ENCODE results near the gene ERGIC2.
"Not testable (repeated sequence)": the region's sequence is repeated elsewhere in the genome, so short reads cannot be mapped to it uniquely, and the experiment has no call there.

ERGIC2 gene

DNA sequence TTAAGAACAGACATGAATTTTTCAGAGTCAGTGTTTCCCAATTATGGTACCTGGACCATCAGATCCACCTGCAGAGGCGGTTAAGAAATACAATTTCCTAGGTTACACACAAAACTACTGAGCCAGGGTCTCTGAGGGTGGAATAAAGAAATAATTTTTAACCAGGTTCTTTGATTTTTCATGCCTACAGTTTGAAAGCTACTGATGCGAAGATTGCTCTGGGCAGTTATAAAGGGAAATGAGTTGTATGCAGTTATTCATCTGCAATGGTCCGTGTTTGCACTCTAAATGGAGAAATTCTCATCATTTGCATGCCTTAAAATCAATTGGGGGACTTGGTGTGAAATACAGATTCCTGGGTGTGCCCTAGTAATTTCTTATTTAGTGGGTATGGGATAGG is 89.7 kb downstream of the ERGIC2 start:
- no peak for DNase-seq

- DNase-seq: not testable (repeated sequence)
These were observed 90.5 kb downstream of the ERGIC2 start for GRCh38 chr12:29290475-29290874.

DNA sequence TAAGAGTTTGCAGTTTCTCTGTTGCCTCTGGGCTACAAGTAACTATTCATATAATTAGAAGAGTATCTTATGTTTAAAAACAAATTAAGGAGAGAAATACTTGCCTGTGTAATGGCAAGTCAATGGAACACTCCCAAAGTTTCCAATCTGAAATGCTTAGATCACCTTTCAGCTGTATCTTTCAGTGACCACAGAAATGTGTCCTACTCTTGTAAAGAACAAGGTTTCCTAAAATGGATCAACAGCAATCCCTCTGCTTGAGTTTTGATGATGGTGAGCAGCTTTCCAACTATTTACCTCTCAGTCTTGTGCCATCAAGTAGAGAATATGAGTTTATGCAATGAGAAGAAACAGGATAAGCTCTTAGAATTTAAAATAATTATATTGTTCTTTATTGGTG is 92.9 kb downstream of the ERGIC2 start:
- no peak for DNase-seq

DNA sequence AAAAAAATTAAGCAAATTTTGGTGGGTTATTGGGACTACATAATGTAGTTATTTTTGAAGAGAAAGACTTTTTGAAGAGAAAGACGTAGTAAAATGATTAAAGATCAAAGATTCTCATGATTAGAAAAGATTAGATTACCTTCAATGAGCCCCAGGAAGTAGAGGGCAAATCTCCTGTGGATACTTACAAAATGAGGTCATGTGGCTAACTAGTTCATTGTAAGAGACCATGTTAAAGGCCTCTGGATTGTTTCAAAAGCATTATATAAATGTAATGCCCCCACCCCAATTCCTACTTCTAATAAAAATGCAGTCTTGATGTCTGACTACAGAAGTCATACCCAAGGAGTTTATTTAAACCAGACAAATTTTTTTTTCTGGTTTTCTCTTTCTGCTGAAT is 93.3 kb downstream of the ERGIC2 start:
- no peak for DNase-seq

Data from activated CD8-positive, alpha-beta memory T cell treated with anti-CD3 and anti-CD28 coated beads, Interleukin-2, amount 50 U/mL, for 4 hours (primary cell).